Measurements from ENCODE around the gene OR6C76.

GRCh38 chr12:55400229-55400628 is 25.8 kb upstream of the OR6C76 start, which contains the start of gene OR6C65:
- TF ChIP-seq, protein P1, sequence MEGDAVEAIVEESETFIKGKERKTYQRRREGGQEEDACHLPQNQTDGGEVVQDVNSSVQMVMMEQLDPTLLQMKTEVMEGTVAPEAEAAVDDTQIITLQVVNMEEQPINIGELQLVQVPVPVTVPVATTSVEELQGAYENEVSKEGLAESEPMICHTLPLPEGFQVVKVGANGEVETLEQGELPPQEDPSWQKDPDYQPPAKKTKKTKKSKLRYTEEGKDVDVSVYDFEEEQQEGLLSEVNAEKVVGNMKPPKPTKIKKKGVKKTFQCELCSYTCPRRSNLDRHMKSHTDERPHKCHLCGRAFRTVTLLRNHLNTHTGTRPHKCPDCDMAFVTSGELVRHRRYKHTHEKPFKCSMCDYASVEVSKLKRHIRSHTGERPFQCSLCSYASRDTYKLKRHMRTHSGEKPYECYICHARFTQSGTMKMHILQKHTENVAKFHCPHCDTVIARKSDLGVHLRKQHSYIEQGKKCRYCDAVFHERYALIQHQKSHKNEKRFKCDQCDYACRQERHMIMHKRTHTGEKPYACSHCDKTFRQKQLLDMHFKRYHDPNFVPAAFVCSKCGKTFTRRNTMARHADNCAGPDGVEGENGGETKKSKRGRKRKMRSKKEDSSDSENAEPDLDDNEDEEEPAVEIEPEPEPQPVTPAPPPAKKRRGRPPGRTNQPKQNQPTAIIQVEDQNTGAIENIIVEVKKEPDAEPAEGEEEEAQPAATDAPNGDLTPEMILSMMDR (IDR thresholded peaks at IDR 0.05; ENCODE audit: low read length), result no peak
- no peak for TF ChIP-seq EZH2 (IDR thresholded peaks at IDR 0.05; ENCODE audit: borderline replicate concordance, low read length)

Data from OCI-LY1 (cell line).